HuH-7 (cell line): ENCODE data around the gene PIF1.
"Not testable (repeated sequence)": the region's sequence is repeated elsewhere in the genome, so short reads cannot be mapped to it uniquely, and the experiment has no call there.

Experiments used
- DNase-seq: peaks from one replicate; pipeline ENCODE4 v3.0.0; 2011; ENCODE audit warnings: low spot score

Gene PIF1

DNA sequence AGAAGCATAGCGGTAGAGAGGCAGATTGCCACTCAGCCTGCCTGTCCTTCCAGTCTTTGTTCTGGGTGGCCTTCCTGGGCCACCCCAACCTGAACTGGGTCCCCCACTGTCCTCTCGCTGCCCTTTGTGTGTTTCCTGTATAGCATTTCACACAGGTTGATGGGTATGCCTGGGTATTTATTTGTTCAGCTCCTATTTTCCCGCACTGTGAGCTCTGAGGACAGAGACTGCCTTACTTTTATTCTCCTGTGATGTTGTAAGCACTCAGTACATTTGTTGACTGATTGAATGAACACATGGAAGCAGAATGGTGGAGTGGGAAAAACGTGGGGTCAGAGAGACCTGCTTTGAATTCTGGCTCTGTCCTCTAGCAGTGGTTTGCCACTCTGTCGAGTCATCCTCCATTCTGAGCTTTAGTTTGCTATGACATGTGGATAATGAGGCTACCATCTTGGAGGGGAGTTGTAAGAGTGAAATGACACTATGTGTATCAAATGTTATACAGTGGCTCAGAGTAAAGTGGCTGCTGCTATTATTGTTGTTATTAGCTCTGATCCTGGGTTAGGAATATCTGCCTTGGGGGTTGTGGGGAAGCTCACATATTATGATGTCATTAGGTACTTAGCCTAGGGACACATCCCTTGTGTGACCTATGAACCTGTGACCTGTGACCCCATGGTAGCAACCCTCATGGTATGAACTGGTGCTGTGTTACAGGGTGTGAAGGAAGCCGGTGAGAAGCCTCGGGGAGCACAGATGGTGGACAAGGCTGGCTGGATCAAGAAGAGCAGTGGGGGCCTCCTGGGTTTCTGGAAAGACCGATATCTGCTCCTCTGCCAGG, 22.6 kb upstream of the PIF1 start:
- no peak for DNase-seq

DNA sequence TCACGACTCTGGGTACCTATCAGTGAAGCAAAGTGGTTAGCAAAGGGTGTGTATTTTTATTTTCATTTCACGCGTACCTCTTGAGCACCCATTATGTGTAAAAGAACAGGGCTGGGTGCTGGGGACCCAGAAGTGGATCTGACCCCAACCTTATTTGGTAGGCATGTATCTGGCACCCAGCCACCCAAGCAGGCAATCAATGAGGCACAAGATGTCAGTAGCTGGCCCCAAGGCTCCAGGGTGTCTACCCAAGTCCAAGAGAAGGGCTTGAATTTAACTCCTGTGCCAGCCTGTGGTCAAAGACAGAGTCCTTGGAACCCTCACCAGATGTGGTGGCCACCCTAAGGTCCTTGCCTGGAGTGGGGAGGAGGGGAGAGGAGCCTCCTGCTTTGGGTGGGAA, 22.0 kb upstream of the PIF1 start:
- DNase-seq, result no peak

DNA sequence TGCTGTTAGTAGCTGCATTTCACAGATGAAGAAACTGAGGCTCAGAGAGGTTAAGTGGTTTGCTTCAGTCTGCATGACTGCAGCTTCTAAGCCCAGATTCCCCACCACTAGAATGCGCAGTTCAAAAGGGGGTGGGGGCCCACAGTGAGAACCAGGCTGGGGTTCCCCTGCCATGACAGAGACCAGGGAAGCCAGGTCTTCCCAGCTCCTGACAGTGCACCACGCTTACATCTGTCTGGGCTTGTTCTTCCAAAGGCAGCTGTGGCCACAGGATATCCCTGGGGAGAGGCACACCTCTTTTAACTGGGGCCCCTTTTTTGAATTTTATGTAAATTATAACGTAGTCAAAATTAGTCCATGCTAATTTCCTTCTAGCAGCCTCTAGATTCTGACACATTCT, 21.6 kb upstream of the PIF1 start:
- DNase-seq, result no peak

DNA sequence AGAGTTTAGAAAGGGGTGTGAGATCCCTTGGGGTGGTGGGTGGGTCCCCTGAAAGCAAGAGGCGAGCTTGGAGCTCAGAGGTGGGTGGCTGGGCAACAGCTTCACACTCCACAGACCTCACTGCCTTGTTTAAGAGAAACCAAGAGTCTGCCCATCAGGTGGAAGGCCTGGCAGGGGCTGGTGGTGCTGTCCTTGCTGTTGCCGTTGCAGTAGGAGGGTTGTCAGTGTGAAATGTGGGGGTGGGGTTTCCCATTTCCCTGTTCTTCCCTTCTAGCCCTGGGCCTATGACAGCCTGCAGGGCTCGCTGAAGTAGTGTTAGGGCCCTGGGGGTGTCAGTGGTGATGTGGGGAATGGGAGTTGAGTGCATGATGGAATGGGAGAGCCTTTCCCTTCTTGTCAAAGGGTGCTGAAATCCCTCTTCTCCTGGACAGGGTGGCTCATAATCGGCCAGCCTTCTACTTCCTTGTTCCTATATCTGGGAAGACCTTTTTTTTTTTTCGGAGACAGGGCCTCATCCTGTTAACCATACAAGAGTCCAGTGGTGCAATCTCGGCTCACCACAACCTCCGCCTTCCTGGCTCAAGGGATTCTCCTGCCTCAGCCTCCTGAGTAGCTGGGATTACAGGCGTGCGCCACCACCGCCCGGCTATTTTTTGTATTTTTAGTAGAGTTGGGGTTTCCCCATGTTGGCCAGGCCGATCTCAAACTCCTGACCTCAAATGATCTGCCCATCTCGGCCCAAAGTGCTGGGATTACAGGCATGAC, 20.6 kb upstream of the PIF1 start:
- DNase-seq, result no peak

DNA sequence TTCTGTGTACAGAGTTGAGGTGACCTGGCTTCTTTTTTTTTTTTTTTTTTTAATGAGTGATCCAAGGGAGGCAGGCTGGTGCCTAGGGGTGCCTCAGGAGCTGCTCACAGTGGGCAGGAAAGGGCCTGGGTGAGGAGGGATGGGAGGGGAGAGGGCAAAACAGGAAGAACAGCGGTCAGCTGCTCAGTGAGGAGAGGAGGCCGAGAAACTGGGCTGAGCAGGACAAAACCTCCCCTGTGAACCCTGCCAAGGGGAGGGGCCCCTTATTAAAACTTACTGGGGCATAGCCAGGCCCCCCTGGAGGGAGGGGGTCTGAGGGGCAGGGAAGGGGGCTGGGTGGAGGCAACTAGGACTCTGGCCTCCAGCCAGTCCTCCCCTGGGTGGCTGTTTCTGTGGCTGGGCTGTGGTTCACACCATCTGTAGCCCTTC, 19.8 kb upstream of the PIF1 start:
- no peak for DNase-seq

DNA sequence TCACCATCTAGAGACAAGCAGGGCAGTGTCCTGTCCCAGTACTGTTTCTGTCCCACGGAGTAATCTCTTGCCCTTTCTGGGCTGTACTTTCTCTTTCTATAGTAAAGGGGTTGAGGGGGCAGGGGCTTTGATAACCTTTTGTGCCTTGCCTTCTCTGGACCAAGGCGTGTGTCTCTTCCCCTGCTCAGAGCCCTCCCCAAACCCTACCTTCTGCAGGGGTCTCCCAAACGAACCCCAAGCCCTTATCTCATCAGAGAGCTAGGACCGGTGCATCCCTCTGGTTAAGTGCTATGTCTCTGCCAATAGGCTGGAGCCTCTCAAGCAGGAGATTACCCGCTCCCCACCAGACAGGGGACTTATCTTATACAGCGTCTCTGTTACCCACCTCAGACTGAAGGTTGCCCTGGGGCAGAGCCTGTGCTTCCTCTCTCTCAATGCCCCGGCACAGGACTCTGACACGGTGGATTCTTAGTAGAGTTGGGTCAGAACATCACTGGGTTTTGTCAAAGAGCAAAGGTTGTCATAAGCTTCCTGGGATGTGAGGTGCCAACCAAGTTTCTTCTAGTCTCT, 19.2 kb upstream of the PIF1 start:
- DNase-seq, result no peak

DNA sequence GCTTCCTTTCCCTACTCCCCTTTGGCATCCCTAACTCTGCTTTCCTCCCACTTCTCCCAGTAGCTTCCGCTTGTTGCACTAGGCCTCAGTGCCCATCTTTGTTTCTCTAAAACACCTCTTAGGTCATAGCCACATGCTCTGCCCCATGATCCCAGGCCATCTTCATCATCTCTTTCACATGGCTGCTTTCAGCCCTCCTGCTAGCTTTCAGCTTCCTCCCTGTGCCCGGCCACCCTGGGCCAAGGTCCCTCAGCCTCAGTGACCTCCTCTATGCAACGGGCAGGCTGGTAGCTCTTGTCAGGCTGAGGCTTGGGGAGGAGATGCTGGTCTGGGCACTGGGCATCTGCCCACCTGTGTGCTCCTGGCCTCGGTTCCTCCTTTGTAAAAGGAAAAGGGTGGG, 18.5 kb upstream of the PIF1 start:
- no peak for DNase-seq

DNA sequence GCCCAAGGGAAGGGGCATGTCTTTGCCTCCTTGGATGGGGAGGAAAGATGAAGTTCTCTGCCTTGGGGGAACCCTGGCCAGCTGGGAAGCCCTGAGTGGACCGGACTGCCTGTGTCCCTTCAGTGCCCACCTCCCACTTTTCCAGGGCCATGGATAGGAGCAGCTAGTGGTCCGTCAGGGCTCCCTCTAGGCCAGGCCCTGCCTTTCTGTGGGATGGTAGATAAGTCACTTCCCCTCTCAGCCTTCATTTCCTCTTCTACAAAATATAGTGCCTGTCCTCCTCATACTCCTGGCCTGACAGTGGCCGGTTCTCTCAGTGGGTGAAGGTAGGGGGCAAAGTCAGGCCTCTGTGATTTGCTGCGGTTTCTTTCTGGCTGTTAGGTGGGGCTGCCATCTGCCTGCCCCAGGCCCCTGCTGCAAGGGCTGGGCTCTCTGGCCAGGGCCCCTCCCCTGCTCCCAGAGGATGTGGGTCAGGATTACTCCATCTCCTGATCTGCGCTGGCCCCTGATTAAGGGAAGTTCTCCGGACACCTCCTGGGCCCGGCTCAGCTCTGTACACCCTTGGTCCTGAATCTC, 17.6 kb upstream of the PIF1 start:
- peak; percentile 21 for DNase-seq

DNA sequence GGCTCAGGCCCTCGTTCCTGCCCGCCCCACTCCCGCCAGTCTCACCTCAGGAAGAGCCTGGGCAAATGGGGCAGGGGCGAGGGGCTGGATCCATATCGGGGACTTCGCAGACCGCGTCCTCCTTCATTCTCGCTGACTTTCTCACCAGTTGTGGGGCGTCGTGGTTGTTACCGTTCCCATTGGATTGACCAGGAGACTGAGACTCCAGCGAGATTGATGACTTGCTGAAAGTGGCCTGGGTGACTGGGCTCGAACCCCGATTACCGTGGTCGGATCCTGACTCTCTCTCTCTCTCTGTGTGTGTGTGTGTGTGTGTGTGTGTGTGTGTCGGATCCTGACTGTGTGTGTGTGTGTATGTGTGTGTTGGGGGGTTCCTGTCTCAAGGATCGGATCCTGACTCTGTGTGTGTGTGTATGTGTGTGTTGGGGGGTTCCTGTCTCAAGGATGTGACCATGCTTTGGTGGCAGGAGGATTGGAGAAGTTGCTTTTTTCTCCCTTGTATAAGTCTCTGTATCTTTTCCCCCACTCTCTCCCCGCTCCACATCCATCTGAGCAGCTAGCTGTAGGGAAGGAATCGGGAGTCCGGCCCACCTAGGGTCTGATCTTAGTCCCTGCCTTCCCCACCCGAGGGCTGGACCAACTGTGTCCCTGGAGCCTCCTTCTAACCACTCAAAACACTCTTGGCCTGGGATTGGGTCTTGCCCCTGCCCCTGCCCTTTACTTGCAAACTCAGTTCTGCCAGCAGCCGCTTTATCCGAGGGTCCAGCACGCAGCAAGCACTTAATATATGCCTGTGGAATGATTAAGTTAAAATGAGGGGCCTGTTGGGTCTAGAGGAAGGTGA, 16.9 kb upstream of the PIF1 start:
- peak; percentile 32 for DNase-seq

DNA sequence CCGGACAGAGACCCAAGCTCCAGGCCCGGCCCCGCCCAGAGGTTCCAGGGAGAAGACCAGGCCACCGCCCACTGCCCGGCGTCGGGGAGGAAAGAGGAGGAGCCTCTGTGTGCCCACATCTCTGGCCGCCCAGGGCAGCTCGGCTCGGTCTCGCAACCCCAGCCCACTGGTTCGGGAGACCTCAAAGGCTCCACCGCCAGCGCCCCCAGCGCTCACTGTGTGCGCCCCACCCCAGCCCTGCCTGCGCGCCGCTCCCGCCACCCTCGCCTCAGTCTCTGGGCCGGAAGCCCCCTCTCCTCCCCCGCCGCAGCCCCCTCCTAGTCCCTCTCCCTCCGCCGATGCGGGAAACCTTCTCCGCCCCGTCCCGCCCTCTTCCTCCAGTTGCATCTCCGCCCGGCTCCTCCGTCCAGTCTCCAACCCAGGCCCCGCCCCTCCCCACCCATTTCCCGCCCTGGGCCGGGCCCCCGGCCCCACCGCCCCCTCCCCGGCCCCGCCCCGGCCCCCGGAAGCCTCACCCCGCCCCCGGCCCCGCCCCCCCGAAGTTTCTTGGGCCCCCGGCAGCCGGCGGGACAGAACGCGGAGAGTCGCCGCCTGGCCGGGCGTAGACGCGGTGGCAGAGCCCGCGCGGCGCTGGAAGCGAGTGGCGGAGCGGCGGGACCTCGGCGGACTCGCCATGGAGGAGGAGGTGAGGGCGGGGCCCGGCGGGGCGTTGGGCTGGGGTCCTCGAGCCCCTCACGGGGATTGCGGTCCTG, 16.1 kb upstream of the PIF1 start, which contains the start of gene PLEKHO2:
TSS of gene PLEKHO2 (plus strand) at position 572 of the 752 bp plus-strand sequence. CDS start at position 674, 102 bp downstream.
- DNase-seq, result peak; percentile 93

DNA sequence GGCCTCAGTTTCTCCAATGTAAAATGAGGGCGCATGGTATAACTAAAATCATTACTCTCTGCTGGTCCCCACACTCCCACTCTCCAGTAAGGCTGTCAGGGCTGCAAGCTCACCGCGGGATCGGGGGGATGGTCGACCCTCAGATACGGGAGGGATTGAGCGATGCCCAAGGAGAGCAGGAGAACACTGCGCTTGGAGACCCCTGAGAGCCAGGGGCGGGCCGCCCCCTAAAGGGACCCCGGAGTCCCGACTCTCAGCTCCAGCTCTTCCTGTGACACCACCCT, 15.6 kb upstream of the PIF1 start:
- DNase-seq, result no peak

DNA sequence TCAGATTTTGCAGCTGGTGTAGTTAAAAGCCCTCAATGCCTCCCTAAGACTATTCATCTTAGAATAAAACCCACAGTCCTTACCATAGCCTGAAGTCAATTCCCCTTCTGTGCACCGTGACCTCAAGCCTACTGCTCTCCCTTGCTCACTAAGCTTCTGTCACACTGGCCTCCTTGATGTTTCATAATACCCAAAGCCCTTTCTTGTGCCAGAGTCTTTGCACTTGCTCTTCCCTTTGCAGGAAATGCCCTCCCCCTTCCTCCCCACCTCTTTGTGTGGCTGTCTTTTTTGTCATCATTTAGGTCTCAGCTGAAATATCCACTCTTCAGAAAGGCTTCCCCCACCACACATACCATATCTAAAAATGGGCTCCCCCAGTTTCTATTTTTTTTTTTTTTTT, 12.1 kb upstream of the PIF1 start:
- no peak for DNase-seq

DNA sequence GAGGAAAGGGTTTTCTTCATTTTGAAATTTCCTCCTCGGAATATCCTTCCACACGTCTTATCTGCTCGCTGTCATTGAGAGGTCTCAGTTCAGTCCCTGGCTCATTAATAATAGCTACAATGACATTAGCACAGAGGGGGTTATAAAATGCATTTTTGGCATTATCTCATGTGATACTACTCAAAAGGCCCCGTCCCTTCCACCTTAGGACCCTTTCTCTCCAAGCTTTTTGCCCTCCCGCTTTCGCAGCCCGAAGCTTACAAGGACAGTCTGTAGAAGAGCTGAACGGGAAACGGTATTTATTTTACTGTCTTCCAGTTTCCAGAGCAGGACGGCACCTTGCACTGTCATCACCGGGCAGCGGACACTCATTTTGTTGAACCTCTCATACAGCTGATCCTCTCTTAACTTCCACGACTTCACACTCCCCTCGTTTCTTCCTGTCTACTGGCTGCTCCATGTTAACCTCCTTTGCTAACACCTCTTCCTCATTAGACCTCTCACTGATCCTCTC, 10.6 kb upstream of the PIF1 start:
- no peak for DNase-seq

DNA sequence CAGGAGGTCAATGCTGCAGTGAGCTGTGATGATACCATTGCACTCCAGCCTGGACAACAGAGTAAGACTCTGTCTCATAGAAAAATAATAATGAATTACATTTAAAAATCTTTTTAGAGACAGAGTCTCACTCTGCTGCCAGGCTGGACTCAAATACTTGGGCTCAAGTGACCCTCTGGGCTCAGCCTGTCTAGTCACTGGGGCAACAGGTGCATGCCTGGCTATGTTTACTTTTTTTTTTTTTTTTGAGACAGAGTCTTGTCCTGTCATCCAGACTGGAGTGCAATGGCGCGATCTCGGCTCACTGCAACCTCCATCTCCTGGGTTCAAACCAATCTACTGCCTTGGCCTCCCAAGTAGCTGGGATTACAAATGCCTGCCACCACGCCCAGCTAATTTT, 8.2 kb upstream of the PIF1 start:
- no peak for DNase-seq

DNA sequence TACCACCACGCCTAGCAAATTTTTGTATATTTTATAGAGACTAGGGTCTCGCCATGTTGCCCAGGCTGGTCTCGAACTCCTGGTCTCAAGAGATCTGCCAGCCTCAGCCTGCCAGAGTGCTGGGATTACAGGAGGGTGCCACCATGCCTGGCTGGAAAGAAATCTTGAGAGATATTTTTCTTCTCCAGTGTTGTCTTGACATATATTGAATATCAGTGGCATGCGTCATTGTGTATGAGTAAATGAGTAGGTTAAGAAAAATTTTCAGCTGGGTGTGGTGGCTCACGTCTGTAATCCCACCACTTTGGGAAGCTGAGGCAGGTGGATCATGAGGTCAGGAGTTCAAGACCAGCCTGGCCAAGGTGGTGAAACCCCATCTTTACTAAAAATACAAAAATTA, 3.5 kb upstream of the PIF1 start:
- no peak for DNase-seq

DNA sequence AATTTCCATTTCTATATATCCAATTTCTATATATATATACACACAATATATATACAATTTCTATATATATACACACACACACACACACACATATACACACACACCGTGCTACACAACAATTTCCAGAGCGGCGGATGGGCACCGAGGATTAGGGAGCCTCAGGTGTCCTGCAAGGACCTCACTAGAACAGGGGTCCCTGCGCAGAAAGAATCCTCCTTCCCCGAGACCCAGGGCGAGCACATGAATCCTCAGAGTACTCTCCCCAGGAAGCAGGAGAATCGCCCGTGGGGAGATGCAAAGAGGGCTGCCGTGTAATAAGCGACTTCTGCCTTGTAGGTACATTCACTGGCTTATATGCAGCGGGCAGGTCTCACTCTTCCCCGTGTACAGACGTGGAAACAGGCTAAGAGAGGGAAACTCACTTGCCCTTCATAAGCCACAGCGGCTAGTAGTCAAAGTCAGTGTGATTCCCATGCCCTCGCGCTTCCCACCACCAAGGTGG, 467 bp downstream of the PIF1 start:
- DNase-seq, result no peak

DNA sequence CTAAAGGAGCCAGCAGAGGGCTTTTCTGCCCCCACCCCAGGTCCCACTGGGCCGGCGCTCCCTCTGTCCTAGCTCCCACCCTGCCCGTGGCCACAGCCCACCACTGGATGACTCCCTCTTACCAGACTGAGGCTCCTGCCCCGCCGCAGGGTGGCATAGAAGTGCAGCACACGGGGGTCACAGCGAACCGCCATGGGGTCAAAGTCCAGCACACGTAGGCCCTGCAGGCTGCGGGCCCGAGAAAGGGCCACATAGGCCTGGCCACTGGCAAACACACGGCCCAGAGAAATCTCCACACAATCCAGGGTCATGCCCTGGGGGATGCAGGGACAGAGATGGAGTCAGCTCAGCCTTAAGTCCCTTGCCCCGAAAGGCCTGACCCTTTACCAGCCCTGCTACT, 9.0 kb downstream of the PIF1 start:
- no peak for DNase-seq

DNA sequence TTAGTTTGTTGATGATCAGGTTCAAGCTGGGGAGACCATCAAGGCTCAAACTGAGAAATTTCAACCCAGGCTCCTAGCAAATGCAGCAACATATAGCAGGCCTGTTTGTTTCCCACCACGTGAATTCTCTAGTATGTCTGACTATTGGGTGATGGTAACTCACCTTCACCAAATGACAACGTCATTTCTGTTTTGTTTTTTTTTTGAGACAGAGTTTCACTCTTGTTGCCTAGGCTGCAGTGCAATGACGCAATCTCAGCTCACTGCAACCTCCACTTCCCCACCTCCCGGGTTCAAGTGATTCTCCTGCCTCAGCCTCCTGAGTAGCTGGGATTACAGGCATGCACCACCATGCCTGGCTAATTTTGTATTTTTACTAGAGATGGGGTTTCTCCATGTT, 10.5 kb downstream of the PIF1 start:
- DNase-seq, result not testable (repeated sequence)

DNA sequence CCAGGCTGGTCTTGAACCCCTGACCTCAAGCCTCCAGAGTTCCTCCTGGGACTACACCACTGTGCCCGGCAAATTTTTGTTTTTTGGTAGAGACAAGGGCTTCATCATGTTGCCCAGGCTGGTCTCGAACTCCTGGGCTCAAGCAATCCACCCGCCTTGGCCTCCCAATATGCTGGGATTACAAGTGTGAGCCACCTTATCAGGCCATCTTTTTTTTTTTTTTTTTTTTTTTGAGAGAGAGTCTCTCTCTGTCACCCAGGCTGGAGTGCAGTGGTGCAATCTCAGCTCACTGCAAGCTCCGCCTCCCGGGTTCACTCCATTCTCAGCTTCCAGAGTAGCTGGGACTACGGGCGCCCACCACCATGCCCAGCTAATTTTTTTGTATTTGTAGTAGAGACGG, 11.2 kb downstream of the PIF1 start:
- not testable (repeated sequence) for DNase-seq

DNA sequence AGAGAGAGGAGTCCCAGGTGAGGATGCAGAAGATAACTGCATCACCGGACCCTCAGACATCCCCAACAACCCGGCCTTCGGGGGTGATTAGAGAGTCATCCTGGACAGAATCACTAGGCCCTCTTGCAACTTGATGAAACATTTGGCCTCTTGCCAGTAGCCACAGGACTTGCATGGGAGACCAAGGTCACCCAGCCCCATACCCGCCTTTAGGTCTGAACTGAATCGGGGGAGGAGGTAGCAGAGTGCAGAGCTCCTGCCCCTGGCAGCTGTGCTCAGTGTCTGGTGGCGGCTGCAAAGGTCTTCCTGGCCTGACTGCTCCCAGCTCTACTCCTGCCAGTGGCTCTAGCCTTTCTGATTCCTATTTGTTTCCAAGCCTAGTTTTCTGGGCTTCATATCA, 12.4 kb downstream of the PIF1 start:
- DNase-seq, result peak; percentile 28
